Choroid plexus epithelial cell (primary cell): Measurements from ENCODE around the gene SLC26A8.

Experiments used
- DNase-seq: peaks from one replicate; pipeline ENCODE4 v3.0.0-alpha.2; 2010; ENCODE audit warnings: low read depth
- H3K4me3 ChIP-seq: 2 replicates; pipeline ENCODE4 v1.5.1; 2011; ENCODE audit warnings: low read depth, mild to moderate bottlenecking, control low read depth, low read length, moderate library complexity
- CTCF ChIP-seq: conservative IDR thresholded peaks from 2 replicates; pipeline ENCODE4 v1.5.1; 2011; ENCODE audit warnings: low read depth, mild to moderate bottlenecking, control low read depth, inconsistent platforms, low read length, moderate library complexity

Gene SLC26A8

GRCh38 chr6:36052097-36052496 is 27.7 kb upstream of the SLC26A8 start:
- H3K4me3 ChIP-seq, result no peak overlapping the region
- no peak for DNase-seq
- TF ChIP-seq CTCF, result no peak

GRCh38 chr6:36050947-36051710 is 26.7 kb upstream of the SLC26A8 start:
- no peak for DNase-seq
- H3K4me3 ChIP-seq, result no peak overlapping the region
- TF ChIP-seq CTCF, result no peak

GRCh38 chr6:36050305-36050704 is 25.9 kb upstream of the SLC26A8 start:
- no peak for TF ChIP-seq CTCF
- DNase-seq, result no peak
- no peak overlapping the region for H3K4me3 ChIP-seq

- no peak overlapping the region for H3K4me3 ChIP-seq
- TF ChIP-seq CTCF, result no peak
- DNase-seq, result no peak
Observed at GRCh38 chr6:36049582-36049981, 25.1 kb upstream of the SLC26A8 start.

- TF ChIP-seq CTCF, result no peak
- H3K4me3 ChIP-seq, result no peak overlapping the region
- DNase-seq, result no peak
Observed at GRCh38 chr6:36042618-36043260, 18.3 kb upstream of the SLC26A8 start.

- no peak for DNase-seq
- no peak for TF ChIP-seq CTCF
- H3K4me3 ChIP-seq, result no peak overlapping the region
Observed at GRCh38 chr6:36040958-36041357, 16.5 kb upstream of the SLC26A8 start.

- no peak overlapping the region for H3K4me3 ChIP-seq
- peak; percentile 13 for DNase-seq
- no peak for TF ChIP-seq CTCF
Observed at GRCh38 chr6:36039112-36039511, 14.7 kb upstream of the SLC26A8 start.
